ENCODE results near the gene PAPPA. TPM values are rescaled to one million over a fixed set of nuclear protein-coding genes. Genes with fewer than 3 reads are reported as not detected.

The PAPPA gene
- total and polyA plus RNA-seq, 9 of the 15 experiments (the other 6 are each of a cell fraction or from before 2014, with no cell fraction given): 0.06 to 0.18 (median 0.11) TPM

- no peak for TF ChIP-seq HNRNPK (IDR thresholded peaks at IDR 0.05; ENCODE audit: low read depth, low read length, poor library complexity, severe bottlenecking)
- TF ChIP-seq MAZ (CRISPR knock-in tag; conservative IDR thresholded peaks at IDR 0.05 in 1 of 2, IDR thresholded peaks at IDR 0.05 in 1 of 2): 0 out of 4 replicates have a peak, but pooled peaks of 1 of the 2 experiments have one; percentile 52
- no peak for TF ChIP-seq GTF2E2 (tag; IDR thresholded peaks at IDR 0.05)
- no peak for TF ChIP-seq ZNF707 (CRISPR knock-in tag; conservative IDR thresholded peaks at IDR 0.05)
- TF ChIP-seq NCOR1 (IDR thresholded peaks at IDR 0.05): peak; percentile 75
- no peak for TF ChIP-seq MITF (IDR thresholded peaks at IDR 0.05)
- no peak for TF ChIP-seq KDM5B (IDR thresholded peaks at IDR 0.05; ENCODE audit: insufficient replicate concordance, low read depth, low read length)
- 0 out of 2 replicates have a peak, but pooled peaks have one; percentile 22 for TF ChIP-seq CXXC5 (CRISPR knock-in tag; IDR thresholded peaks at IDR 0.05)
- TF ChIP-seq TARDBP (IDR thresholded peaks at IDR 0.05): no peak
- no peak for TF ChIP-seq PHF8 (IDR thresholded peaks at IDR 0.05; ENCODE audit: borderline replicate concordance, low read length)
- no peak for TF ChIP-seq MCM3 (IDR thresholded peaks at IDR 0.05)
- no peak for TF ChIP-seq RFX7 (CRISPR knock-in tag; IDR thresholded peaks at IDR 0.05)
- TF ChIP-seq SMAD4 (CRISPR knock-in tag; conservative IDR thresholded peaks at IDR 0.05): peak; percentile 46; the same call in 1 of the 2 replicates
- TF ChIP-seq, protein P1, sequence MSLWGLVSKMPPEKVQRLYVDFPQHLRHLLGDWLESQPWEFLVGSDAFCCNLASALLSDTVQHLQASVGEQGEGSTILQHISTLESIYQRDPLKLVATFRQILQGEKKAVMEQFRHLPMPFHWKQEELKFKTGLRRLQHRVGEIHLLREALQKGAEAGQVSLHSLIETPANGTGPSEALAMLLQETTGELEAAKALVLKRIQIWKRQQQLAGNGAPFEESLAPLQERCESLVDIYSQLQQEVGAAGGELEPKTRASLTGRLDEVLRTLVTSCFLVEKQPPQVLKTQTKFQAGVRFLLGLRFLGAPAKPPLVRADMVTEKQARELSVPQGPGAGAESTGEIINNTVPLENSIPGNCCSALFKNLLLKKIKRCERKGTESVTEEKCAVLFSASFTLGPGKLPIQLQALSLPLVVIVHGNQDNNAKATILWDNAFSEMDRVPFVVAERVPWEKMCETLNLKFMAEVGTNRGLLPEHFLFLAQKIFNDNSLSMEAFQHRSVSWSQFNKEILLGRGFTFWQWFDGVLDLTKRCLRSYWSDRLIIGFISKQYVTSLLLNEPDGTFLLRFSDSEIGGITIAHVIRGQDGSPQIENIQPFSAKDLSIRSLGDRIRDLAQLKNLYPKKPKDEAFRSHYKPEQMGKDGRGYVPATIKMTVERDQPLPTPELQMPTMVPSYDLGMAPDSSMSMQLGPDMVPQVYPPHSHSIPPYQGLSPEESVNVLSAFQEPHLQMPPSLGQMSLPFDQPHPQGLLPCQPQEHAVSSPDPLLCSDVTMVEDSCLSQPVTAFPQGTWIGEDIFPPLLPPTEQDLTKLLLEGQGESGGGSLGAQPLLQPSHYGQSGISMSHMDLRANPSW (CRISPR knock-in tag; IDR thresholded peaks at IDR 0.05): no peak
- no peak for TF ChIP-seq ELF1 (tag; IDR thresholded peaks at IDR 0.05)
- no peak for TF ChIP-seq SPI1 (IDR thresholded peaks at IDR 0.05; ENCODE audit: borderline replicate concordance, low read depth, low read length)
- TF ChIP-seq CHCHD3 (CRISPR knock-in tag; IDR thresholded peaks at IDR 0.05): no peak
- peak; percentile 88 for TF ChIP-seq ARID1B (IDR thresholded peaks at IDR 0.05)
- TF ChIP-seq NUFIP1 (IDR thresholded peaks at IDR 0.05; ENCODE audit: partially characterized antibody): no peak
- peak; percentile 79; the same call in 1 of the 2 replicates for TF ChIP-seq SMARCA4 (IDR thresholded peaks at IDR 0.05)
- no peak for TF ChIP-seq NR1H2 (CRISPR knock-in tag; IDR thresholded peaks at IDR 0.05)
- TF ChIP-seq RHOXF2B (CRISPR knock-in tag; conservative IDR thresholded peaks at IDR 0.05): no peak
- no peak for TF ChIP-seq FOXK1 (CRISPR knock-in tag; IDR thresholded peaks at IDR 0.05; ENCODE audit: borderline replicate concordance)
- TF ChIP-seq KAT7 (CRISPR knock-in tag; IDR thresholded peaks at IDR 0.05; ENCODE audit: borderline replicate concordance): no peak
- TF ChIP-seq, protein P2, sequence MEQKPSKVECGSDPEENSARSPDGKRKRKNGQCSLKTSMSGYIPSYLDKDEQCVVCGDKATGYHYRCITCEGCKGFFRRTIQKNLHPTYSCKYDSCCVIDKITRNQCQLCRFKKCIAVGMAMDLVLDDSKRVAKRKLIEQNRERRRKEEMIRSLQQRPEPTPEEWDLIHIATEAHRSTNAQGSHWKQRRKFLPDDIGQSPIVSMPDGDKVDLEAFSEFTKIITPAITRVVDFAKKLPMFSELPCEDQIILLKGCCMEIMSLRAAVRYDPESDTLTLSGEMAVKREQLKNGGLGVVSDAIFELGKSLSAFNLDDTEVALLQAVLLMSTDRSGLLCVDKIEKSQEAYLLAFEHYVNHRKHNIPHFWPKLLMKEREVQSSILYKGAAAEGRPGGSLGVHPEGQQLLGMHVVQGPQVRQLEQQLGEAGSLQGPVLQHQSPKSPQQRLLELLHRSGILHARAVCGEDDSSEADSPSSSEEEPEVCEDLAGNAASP (IDR thresholded peaks at IDR 0.05): no peak
- TF ChIP-seq SOX6 (IDR thresholded peaks at IDR 0.05): peak; percentile 26; the same call in 1 of the 2 replicates
These were observed 166.7 kb downstream of the PAPPA start (continued) for GRCh38 chr9:116320290-116320689.
